ENCODE data around the gene PARD6A.

PARD6A gene

DNA sequence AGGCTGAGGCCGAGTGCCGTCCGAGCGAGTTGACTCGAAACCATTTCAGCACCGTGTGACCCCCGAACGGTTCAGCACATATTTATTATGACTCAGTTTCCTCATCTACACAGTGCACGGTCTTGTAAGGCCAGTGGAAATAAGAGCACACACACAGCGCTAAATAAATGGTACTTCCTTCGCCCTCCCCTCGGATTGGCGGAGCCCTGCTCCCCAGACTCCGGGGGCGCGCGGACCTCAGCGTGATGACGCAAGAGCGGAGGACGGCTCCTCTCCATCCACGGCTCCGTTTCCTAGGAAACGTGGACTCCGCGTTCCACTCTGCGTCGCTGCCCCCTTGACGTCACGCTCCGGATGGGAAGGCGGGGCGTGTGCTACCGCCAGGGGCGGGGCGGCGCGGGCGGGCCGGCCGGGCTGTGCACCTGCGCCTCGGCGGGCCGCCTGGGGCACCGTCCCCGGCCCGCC lies at the start of gene PARD6A:
TSS of gene PARD6A (plus strand) at position 397 of the 465 bp plus-strand sequence. CDS start 79 bp downstream, outside the sequence.
- peak; percentile 91 to 96 for DNase-seq (ENCODE audit: low read depth in 2 of 2)

GRCh38 chr16:67613808-67614207 lies 47.0 kb upstream of the PARD6A start:
- DNase-seq (ENCODE audit: low read depth in 2 of 2) = peak in 1 of 2 donors; percentile 5

- no peak for DNase-seq (ENCODE audit: low read depth in 2 of 2)
These were observed 32.5 kb upstream of the PARD6A start for GRCh38 chr16:67628216-67628615.

DNA sequence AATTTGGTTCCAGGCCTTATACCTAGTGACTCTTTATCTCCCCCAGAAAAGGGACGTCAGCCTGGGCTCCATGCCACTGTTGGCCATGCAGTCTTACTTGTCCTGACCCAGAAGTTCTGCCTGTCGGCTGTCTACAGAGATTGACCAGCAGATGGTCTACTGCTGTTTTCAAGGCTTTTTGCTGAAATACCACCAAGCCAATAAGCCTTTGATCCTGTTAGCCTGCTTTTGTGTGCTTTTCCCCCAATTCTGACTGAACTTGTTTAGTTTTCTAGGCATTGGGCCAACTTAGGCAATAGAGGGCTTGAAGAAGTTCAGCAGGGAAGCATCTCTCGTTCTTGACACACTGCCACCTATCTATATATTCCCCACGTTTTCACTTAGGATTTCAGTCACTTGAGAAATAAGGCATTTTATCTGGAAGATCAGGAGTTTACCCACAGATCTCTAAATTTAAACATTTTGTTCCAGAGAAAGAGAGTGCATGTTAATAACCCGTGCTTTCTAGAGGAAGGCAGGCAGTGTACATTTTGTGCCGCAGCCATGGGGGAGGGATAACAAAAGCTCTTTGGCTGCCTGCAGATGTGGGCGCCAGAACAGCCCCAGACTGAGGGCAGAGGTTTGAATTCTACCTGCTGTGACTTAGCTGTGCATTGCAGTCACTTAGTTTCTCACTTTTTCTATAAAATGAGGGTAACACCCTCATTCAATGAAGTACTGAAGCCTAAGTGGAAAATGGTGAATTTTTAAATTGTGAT lies 28.2 kb upstream of the PARD6A start:
- DNase-seq (ENCODE audit: low read depth in 2 of 2) = no peak

- DNase-seq (ENCODE audit: low read depth in 2 of 2) = no peak
These were observed 24.0 kb upstream of the PARD6A start for GRCh38 chr16:67636713-67637112.

DNA sequence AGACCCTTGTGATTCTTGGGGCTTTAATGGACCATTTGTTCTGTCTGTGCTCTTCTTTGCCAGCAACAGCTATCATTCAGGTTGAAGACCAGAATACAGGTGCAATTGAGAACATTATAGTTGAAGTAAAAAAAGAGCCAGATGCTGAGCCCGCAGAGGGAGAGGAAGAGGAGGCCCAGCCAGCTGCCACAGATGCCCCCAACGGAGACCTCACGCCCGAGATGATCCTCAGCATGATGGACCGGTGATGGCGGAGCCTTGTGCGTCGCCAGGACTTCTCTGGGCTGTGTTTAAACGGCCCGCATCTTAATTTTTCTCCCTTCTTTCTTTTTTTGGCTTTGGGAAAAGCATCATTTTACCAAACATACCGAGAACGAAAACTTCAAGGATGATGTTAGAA lies 23.1 kb upstream of the PARD6A start:
- no peak for DNase-seq (ENCODE audit: low read depth in 2 of 2)

DNA sequence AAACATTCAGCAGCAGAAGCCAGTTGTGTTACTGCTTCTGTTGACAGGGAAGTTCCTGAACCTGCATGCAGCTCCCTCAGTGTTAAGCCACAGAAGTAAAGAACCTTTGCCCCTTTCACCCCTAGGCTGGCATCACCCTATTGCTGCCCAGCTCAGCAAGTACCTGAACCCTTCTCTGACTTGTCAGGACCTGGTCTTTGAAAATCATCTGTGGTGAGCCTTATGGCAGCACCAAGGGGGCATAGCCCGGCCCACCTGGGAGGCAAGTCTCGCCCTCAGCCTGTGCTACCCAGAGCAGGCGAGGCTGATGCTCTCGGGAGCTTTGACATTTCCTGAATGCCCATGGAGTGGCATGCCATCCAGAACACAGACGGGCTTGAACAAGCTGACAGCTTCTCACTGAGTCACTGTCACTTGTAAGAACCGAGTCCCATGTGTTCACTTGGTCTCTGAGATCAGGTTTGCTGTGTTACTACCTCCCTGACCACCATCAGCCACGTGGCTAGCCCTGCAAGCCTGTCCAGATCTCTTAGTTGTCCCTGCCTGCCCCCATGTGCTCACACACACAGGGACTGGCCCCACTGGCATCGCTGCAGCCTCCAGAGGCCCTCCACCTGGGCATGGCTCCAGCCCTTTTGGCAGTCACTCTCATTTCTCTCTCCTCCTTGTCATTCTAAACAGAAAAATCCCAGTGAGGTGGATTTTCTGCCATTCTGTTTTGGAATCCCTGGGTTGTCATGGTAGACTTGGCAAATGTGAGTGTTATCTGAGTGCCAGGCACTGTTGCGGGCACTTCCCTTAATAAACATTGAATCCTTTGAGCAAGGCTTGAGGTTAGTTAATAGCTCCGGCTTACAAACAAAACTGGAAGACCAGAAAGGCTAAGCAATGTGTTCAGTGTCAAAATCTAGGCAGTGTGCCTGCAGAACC lies 18.7 kb upstream of the PARD6A start:
- DNase-seq (ENCODE audit: low read depth in 2 of 2) = no peak

GRCh38 chr16:67644038-67644437 lies 16.7 kb upstream of the PARD6A start:
- DNase-seq (ENCODE audit: low read depth in 2 of 2) = no peak

GRCh38 chr16:67645397-67646121 lies 15.2 kb upstream of the PARD6A start:
- DNase-seq (ENCODE audit: low read depth in 2 of 2) = no peak

- no peak for DNase-seq (ENCODE audit: low read depth in 2 of 2)
These were observed 13.6 kb upstream of the PARD6A start for GRCh38 chr16:67647111-67647651.

DNA sequence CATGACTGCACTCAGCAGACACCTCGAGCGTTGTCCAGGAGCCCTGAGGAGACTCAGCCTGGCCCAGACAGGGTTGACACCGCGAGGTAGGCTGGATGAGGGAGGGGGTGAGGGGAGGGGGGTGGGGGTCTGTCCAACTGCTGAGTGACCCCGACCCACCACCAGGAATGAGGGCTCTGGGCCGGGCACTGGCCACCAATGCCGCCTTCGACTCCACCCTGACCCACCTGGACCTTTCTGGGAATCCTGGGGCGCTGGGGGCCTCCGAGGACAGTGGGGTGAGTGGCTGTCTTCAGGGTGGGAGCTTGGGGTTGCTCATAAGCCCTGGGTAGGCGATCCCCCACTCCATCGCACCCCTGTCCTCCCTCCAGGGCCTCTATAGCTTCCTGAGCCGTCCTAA lies 13.1 kb upstream of the PARD6A start:
- DNase-seq (ENCODE audit: low read depth in 2 of 2) = no peak

GRCh38 chr16:67648088-67648763 lies 12.5 kb upstream of the PARD6A start:
- DNase-seq (ENCODE audit: low read depth in 2 of 2) = no peak

DNA sequence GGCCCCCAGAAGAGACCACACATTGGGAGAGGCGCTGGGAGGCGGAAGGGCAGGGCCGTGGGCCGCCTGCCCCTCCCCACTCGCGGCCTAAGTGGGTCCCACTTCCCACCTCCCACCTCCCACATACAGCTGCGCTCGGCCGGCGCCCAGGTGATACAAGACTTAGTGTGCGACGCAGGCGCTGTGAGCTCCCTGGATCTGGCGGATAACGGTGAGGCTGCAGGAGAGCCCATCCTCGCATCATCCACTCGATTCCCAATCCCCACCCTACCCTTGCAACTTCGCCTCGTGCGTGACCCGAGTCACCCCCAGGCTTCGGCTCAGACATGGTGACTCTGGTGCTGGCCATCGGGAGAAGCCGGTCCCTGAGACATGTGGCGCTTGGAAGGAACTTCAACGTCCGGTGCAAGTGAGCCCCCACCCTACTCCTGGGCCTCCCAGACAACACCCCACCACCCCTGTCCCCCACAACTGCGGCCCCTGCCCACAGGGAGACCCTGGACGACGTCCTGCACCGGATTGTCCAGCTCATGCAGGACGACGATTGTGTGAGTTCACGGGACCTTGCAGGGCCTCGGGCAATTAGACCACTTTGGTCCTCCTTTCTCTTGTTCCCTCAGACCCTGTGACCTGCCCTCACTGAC lies 11.9 kb upstream of the PARD6A start:
- no peak for DNase-seq (ENCODE audit: low read depth in 2 of 2)

GRCh38 chr16:67649494-67649931 lies 11.2 kb upstream of the PARD6A start:
- no peak for DNase-seq (ENCODE audit: low read depth in 2 of 2)

- no peak for DNase-seq (ENCODE audit: low read depth in 2 of 2)
These were observed 10.7 kb upstream of the PARD6A start for GRCh38 chr16:67650023-67650422.

GRCh38 chr16:67651039-67651438 lies 9.7 kb upstream of the PARD6A start:
- DNase-seq (ENCODE audit: low read depth in 2 of 2) = no peak

DNA sequence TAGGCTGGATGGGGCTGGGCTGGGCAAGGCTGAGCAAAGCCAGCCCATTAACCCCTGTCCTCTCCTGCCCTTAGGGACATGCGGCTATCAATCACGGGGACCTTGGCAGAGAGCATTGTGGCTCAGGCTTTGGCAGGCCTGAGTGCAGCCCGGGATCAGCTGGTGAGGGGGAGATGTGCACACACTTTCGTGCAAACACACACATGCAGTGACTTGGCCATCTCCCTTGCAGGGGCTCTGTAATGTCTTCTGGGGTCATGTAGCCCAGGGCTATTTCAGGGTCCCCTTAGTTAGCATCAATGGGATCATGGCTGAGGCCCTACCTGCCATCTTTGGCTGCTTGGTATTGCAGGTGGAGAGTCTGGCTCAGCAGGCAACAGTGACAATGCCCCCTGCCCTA lies 8.9 kb upstream of the PARD6A start:
- no peak for DNase-seq (ENCODE audit: low read depth in 2 of 2)

DNA sequence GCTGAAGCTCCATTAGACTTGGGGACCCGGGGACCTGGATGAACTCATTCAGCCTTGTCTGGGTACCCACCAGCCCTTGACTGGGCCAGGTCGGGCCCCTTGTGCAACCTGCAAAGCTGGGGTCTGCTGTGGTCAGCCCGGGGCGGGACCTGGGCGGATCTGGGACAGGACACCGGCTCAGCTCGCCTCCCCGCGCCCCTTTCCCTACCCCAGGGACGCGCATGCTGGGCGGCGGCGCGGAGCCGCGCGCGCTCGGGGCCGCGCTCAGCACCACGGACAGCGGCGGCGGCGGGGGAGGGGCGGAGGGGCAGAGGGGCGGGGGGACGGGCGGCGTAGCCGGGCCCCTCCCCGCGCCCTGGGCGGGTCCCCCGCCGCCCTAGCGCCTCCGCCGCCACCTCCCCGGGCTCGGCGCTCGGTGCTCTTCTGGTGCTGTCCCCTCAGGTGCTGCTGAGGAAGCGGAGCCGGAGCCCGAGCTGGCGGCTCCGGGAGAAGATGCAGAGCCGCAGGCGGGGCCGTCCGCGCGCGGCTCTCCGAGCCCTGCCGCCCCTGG lies 8.1 kb upstream of the PARD6A start:
- DNase-seq (ENCODE audit: low read depth in 2 of 2) = no peak

DNA sequence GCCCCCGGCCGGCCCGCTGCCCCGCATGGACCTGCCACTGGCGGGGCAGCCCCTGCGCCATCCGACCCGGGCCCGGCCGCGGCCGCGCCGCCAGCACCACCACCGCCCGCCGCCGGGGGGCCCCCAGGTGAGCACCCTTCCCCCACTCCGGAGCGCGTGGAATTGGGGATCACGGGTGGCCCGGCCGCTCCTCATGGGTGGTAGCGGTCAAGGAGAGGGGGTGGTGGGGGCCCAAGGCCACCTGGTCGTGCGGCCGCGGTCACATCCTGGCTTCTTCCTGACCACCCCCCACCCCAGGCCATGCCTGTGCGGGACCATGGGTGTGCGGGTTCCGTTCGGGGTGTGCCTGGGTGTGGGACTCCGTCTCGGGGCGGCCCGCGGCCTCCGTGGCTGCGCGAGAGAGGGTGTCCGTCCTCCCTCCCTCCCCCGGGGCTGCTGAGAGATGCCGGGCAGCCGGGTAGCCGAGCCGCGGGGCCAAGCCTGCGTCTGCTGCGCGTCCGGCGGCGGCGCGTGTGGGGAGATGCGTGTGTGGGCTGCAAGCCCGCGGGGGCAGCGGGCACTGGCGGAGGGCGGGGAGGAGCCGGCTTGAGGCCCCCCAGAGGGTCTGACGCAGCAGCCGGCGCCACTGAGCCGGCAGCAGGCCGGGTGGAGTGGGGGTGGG lies 7.5 kb upstream of the PARD6A start:
- no peak for DNase-seq (ENCODE audit: low read depth in 2 of 2)

All from stimulated activated CD8-positive, alpha-beta memory T cell treated with anti-CD3 and anti-CD28 coated beads, Interleukin-2, amount 100 ng/mL, for 48 hours (primary cell).